NT2/D1 (cell line): ENCODE results near the gene PRKG2.

ENCODE experiments used
- YY1 ChIP-seq: IDR thresholded peaks from 2 replicates; pipeline ENCODE4 v1.6.1; 2011; ENCODE audit not compliant: insufficient read length, insufficient read depth
- ZNF274 ChIP-seq: IDR thresholded peaks from 2 replicates; pipeline ENCODE4 v1.6.1; 2011; ENCODE audit warnings: mild to moderate bottlenecking, low read depth, low read length

- TF ChIP-seq ZNF274: no peak
- no peak for TF ChIP-seq YY1
Observed at GRCh38 chr4:81113024-81113423, 102.0 kb downstream of the PRKG2 start.
